NCI-H1092 treated with DMSO at 0.1 percent for 48 hours (cell line): Measurements from ENCODE around the gene DUSP14.

Experiments used
- DNase-seq: peaks from one replicate; lab custom pipeline; 2025; lab: John Stamatoyannopoulos, UW

DUSP14 gene

GRCh38 chr17:37517881-37518280, 28.2 kb downstream of the DUSP14 start:
- no peak for DNase-seq

- DNase-seq: no peak
Observed at GRCh38 chr17:37518826-37519225, 29.1 kb downstream of the DUSP14 start.

- no peak for DNase-seq
Observed at GRCh38 chr17:37519251-37519985, 29.7 kb downstream of the DUSP14 start.

GRCh38 chr17:37520174-37520573, 30.5 kb downstream of the DUSP14 start:
- no peak for DNase-seq

- no peak for DNase-seq
Observed at GRCh38 chr17:37521821-37522220, 32.1 kb downstream of the DUSP14 start.

- no peak for DNase-seq
Observed at GRCh38 chr17:37523715-37524219, 34.1 kb downstream of the DUSP14 start.

GRCh38 chr17:37527249-37527851, 37.7 kb downstream of the DUSP14 start:
- peak; percentile 19 for DNase-seq

GRCh38 chr17:37530420-37530819, 40.7 kb downstream of the DUSP14 start:
- no peak for DNase-seq

- DNase-seq: no peak
Observed at GRCh38 chr17:37532756-37533155, 43.1 kb downstream of the DUSP14 start.

- no peak for DNase-seq
Observed at GRCh38 chr17:37535906-37536305, 46.2 kb downstream of the DUSP14 start.

- DNase-seq: no peak
Observed at GRCh38 chr17:37538981-37539659, 49.4 kb downstream of the DUSP14 start.

GRCh38 chr17:37541880-37542660, 52.4 kb downstream of the DUSP14 start:
- DNase-seq: no peak

GRCh38 chr17:37543637-37544052, 54.0 kb downstream of the DUSP14 start:
- no peak for DNase-seq

GRCh38 chr17:37545486-37545885, 55.8 kb downstream of the DUSP14 start:
- no peak for DNase-seq

GRCh38 chr17:37546302-37546701, 56.6 kb downstream of the DUSP14 start:
- no peak for DNase-seq

- no peak for DNase-seq
Observed at GRCh38 chr17:37547986-37548385, 58.3 kb downstream of the DUSP14 start.

GRCh38 chr17:37551788-37552187, 62.1 kb downstream of the DUSP14 start:
- DNase-seq: no peak

GRCh38 chr17:37553401-37553966, 63.8 kb downstream of the DUSP14 start:
- DNase-seq: no peak

GRCh38 chr17:37555386-37555785, 65.7 kb downstream of the DUSP14 start:
- DNase-seq: no peak

- DNase-seq: no peak
Observed at GRCh38 chr17:37557482-37557881, 67.8 kb downstream of the DUSP14 start.

- DNase-seq: no peak
Observed at GRCh38 chr17:37558299-37558698, 68.6 kb downstream of the DUSP14 start.
